ENCODE results near the gene PPM1N. TPM values are rescaled to one million over a fixed set of nuclear protein-coding genes. Genes with fewer than 3 reads are reported as not detected.

PPM1N gene
- 1 to 10 TPM; 1.4 to 2.6 TPM for total RNA-seq

GRCh38 chr19:45498411-45499195 is at the start of gene PPM1N:
Gene PPM1N (plus strand): TSS chr19:45498443. CDS start chr19:45498473, 30 bp downstream.

GRCh38 chr19:45467456-45468158 is 30.6 kb upstream of the PPM1N start, which contains the start of gene FOSB:
Gene FOSB (plus strand): TSS chr19:45467996. CDS start chr19:45468587, 591 bp downstream.

GRCh38 chr19:45506989-45507871 is 9.0 kb downstream of the PPM1N start, which contains the start of gene VASP:
Gene VASP (plus strand): TSS chr19:45507479. CDS start chr19:45507772, 293 bp downstream.

Other genes starting within 250 kb of the PPM1N start
- 10 to 100 TPM; 22.1 to 25.2 TPM for gene MARK4, start 247.2 kb upstream of the PPM1N start, total RNA-seq
- gene CKM, start 175.6 kb upstream of the PPM1N start, total RNA-seq = not detected
- gene KLC3, start 157.7 kb upstream of the PPM1N start, total RNA-seq = not detected
- gene ERCC2, start 127.9 kb upstream of the PPM1N start, total RNA-seq = 10 to 100 TPM; 22.9 to 24.5 TPM
- gene PPP1R13L, start 93.4 kb upstream of the PPM1N start, total RNA-seq = 10 to 100 TPM; 18.1 to 24.4 TPM
- 1 to 10 TPM; 6.2 to 6.7 TPM for gene POLR1G, start 91.8 kb upstream of the PPM1N start, total RNA-seq
- gene ERCC1, start 74.5 kb upstream of the PPM1N start, total RNA-seq = 10 to 100 TPM; 58.1 to 60.7 TPM
- 1 to 10 TPM; 8.2 to 9.8 TPM for gene FOSB, start 30.4 kb upstream of the PPM1N start, total RNA-seq
- gene RTN2, start 1.4 kb upstream of the PPM1N start, total RNA-seq = 1 to 10 TPM; 1.8 TPM
- 100 to 1,000 TPM; 156 to 162 TPM for gene VASP, start 9.0 kb downstream of the PPM1N start, total RNA-seq
- gene OPA3, start 86.4 kb downstream of the PPM1N start, total RNA-seq = 10 to 100 TPM; 13.0 to 15.2 TPM
- not detected for gene GPR4, start 103.8 kb downstream of the PPM1N start, total RNA-seq
- 10 to 100 TPM; 94.8 to 97.6 TPM for gene EML2, start 141.0 kb downstream of the PPM1N start, total RNA-seq
- gene GIPR, start 169.8 kb downstream of the PPM1N start, total RNA-seq = 1 to 10 TPM; 4.2 to 4.8 TPM
- 100 to 1,000 TPM; 575 to 607 TPM for gene SNRPD2, start 193.5 kb downstream of the PPM1N start, total RNA-seq
- 1 to 10 TPM; 6.7 to 8.4 TPM for gene QPCTL, start 194.2 kb downstream of the PPM1N start, total RNA-seq
- 10 to 100 TPM; 33.6 to 40.3 TPM for gene FBXO46, start 232.5 kb downstream of the PPM1N start, total RNA-seq
- not detected for gene MEIOSIN, start 235.0 kb downstream of the PPM1N start, total RNA-seq

Data from activated naive CD4-positive, alpha-beta T cell treated with anti-CD3 and anti-CD28 coated beads, Interleukin-2, amount 10 ng/mL, durations not matched to agents 5 hours and 36 hours (primary cell).